H1 (cell line): ENCODE measurements around the gene MGARP. TPM values are rescaled to one million over a fixed set of nuclear protein-coding genes. Genes with fewer than 3 reads are reported as not detected.

Experiments used
- CTCF ChIA-PET: fragments of 300-600 bp; sonication (Branson Sonifier 250); formaldehyde crosslinking; loops from one replicate; lab custom pipeline; 2021; ENCODE audit not compliant: partially characterized antibody; lab: Charles Lee
- POLR2A ChIA-PET: fragments of 300-600 bp; sonication (Branson Sonifier 250); formaldehyde crosslinking; loops from one replicate; lab custom pipeline; 2021; ENCODE audit warnings: inconsistent platforms; ENCODE audit not compliant: partially characterized antibody; lab: Charles Lee
- DNase-seq, 2 experiments: peaks; one replicate each; pipeline versions ENCODE4 v3.0.0 to v3.0.0-alpha.2; 2010 to 2022; ENCODE audit warnings: low spot score in 2 of 2, low read depth in 1 of 2, mixed read lengths in 1 of 2
- FAIRE-seq: peaks from 2 replicates; lab custom pipeline; 2011; peaks lifted over from hg19 to GRCh38; lab: Jason Lieb, UNC
- H2AFZ ChIP-seq: 2 replicates; pipeline ENCODE4 v1.8.1; 2012; ENCODE audit warnings: low read length, inconsistent platforms
- H2AK5ac ChIP-seq: 2 replicates; pipeline ENCODE4 v1.6.1; 2013; ENCODE audit warnings: low read depth, low read length
- H2BK120ac ChIP-seq: replicated peaks from 2 replicates; pipeline ENCODE3; 2013; ENCODE audit warnings: low read depth, low read length, inconsistent platforms
- H2BK12ac ChIP-seq: 2 replicates; pipeline ENCODE4 v1.6.1; 2013; ENCODE audit warnings: low read depth, low read length
- H2BK15ac ChIP-seq: 2 replicates; pipeline ENCODE4 v1.6.1; 2013; ENCODE audit warnings: low read length
- H2BK20ac ChIP-seq: 2 replicates; pipeline ENCODE4 v1.6.1; 2013; ENCODE audit warnings: low read length
- H2BK5ac ChIP-seq: 2 replicates; pipeline ENCODE4 v1.6.1; 2013; ENCODE audit warnings: low read depth, low read length
- H3K14ac ChIP-seq: 2 replicates; pipeline ENCODE4 v1.6.1; 2013; ENCODE audit warnings: inconsistent platforms; ENCODE audit not compliant: insufficient read length
- H3K18ac ChIP-seq: 2 replicates; pipeline ENCODE4 v1.6.1; 2013; ENCODE audit warnings: low read length; ENCODE audit errors: extremely low read depth
- H3K23ac ChIP-seq: 2 replicates; pipeline ENCODE4 v1.6.1; 2013; ENCODE audit warnings: inconsistent platforms; ENCODE audit not compliant: insufficient read length
- H3K23me2 ChIP-seq: 2 replicates; pipeline ENCODE4 v1.6.1; 2013; ENCODE audit warnings: low read depth, low read length
- H3K27ac ChIP-seq: 2 replicates; pipeline ENCODE4 v1.6.1; 2011; ENCODE audit warnings: low read depth, low read length, inconsistent platforms
- H3K27me3 ChIP-seq, 4 experiments: replicated peaks in 1 of 4; 1 replicate in 1 of 4; 2 replicates in 3 of 4; pipeline versions ENCODE4 v1.6.1 to v1.8.1; 2011 to 2013; ENCODE audit warnings: low read length in 3 of 4, mild to moderate bottlenecking in 3 of 4, inconsistent platforms in 2 of 4, mixed read lengths in 2 of 4, moderate library complexity in 1 of 4; ENCODE audit not compliant: control insufficient read depth in 3 of 4, insufficient read depth in 3 of 4; ENCODE audit errors: extremely low read depth in 1 of 4
- H3K36me3 ChIP-seq, 4 experiments: 2 replicates each; pipeline versions ENCODE4 v1.6.1 to v1.8.1; 2011 to 2013; ENCODE audit warnings: mild to moderate bottlenecking in 4 of 4, low read length in 3 of 4, moderate library complexity in 2 of 4, control low read depth in 1 of 4, inconsistent platforms in 1 of 4; ENCODE audit not compliant: insufficient read depth in 4 of 4, control insufficient read depth in 2 of 4
- H3K4ac ChIP-seq: replicated peaks from 2 replicates; pipeline ENCODE3; 2013; ENCODE audit warnings: low read length, low read depth, mixed read lengths, inconsistent platforms; ENCODE audit not compliant: insufficient read length
- H3K4me1 ChIP-seq, 4 experiments: replicated peaks in 1 of 4; 1 replicate in 1 of 4; 2 replicates in 3 of 4; pipeline versions ENCODE4 v1.6.1 to v1.8.1; 2011 to 2013; ENCODE audit warnings: low read length in 3 of 4, inconsistent platforms in 2 of 4, mixed read lengths in 1 of 4; ENCODE audit not compliant: insufficient read depth in 4 of 4, control insufficient read depth in 3 of 4
- H3K4me2 ChIP-seq, 2 experiments: 2 replicates each; pipeline versions ENCODE4 v1.6.1 to v1.8.1; 2011 to 2013; ENCODE audit warnings: low read depth in 2 of 2, low read length in 2 of 2, control low read depth in 1 of 2, inconsistent platforms in 1 of 2, mild to moderate bottlenecking in 1 of 2; ENCODE audit not compliant: insufficient read depth in 1 of 2
- H3K4me3 ChIP-seq, 4 experiments: fragments of 200-600, 300-600 bp in 1 of 4; sonication (generic), shearing (Covaris generic), sonication (Bioruptor Twin) in 1 of 4; 2 replicates each; pipeline versions ENCODE4 v1.5.1 to v1.8.1; 2011 to 2016; ENCODE audit warnings: low read length in 4 of 4, low read depth in 3 of 4, control low read depth in 2 of 4, inconsistent platforms in 2 of 4, mild to moderate bottlenecking in 2 of 4, mixed read lengths in 1 of 4, moderate library complexity in 1 of 4; ENCODE audit not compliant: insufficient read depth in 2 of 4; ENCODE audit errors: extremely low read depth in 1 of 4
- H3K56ac ChIP-seq: replicated peaks from 2 replicates; pipeline ENCODE3; 2013; ENCODE audit warnings: low read depth, mild to moderate bottlenecking, mixed read lengths, low read length, inconsistent platforms; ENCODE audit not compliant: insufficient read length
- H3K79me1 ChIP-seq: 2 replicates; pipeline ENCODE4 v1.6.1; 2013; ENCODE audit warnings: low read depth, low read length, control low read depth
- H3K79me2 ChIP-seq, 2 experiments: 2 replicates each; pipeline versions ENCODE4 v1.6.1 to v1.8.1; 2012 to 2013; ENCODE audit warnings: low read length in 2 of 2, mild to moderate bottlenecking in 2 of 2, inconsistent platforms in 1 of 2; ENCODE audit not compliant: insufficient read depth in 2 of 2, control insufficient read depth in 1 of 2
- H3K9ac ChIP-seq, 4 experiments: replicated peaks in 1 of 4; 1 replicate in 1 of 4; 2 replicates in 3 of 4; pipeline versions ENCODE4 v1.6.1 to v1.8.1; 2011 to 2013; ENCODE audit warnings: low read depth in 3 of 4, low read length in 3 of 4, control low read depth in 2 of 4, mild to moderate bottlenecking in 2 of 4, moderate library complexity in 2 of 4, inconsistent platforms in 1 of 4; ENCODE audit errors: extremely low read depth in 1 of 4
- H3K9me3 ChIP-seq, 2 experiments: 2 replicates each; pipeline versions ENCODE4 v1.6.1 to v1.8.1; 2012 to 2013; ENCODE audit warnings: mild to moderate bottlenecking in 2 of 2, moderate library complexity in 2 of 2, control low read depth in 1 of 2, inconsistent platforms in 1 of 2, low read depth in 1 of 2, low read length in 1 of 2, mixed read lengths in 1 of 2; ENCODE audit not compliant: insufficient read depth in 2 of 2
- H4K20me1 ChIP-seq, 2 experiments: replicated peaks in 1 of 2; 2 replicates each; pipeline versions ENCODE3 to v1.8.1; 2011 to 2013; ENCODE audit warnings: inconsistent platforms in 2 of 2, low read length in 2 of 2, mild to moderate bottlenecking in 1 of 2; ENCODE audit not compliant: insufficient read depth in 2 of 2, control insufficient read depth in 1 of 2
- H4K5ac ChIP-seq: 2 replicates; pipeline ENCODE4 v1.6.1; 2013; ENCODE audit warnings: low read length, low read depth, mixed read lengths, inconsistent platforms; ENCODE audit not compliant: insufficient read length
- H4K8ac ChIP-seq: 2 replicates; pipeline ENCODE4 v1.8.0; 2013; ENCODE audit warnings: mild to moderate bottlenecking, moderate library complexity, low read length, inconsistent platforms; ENCODE audit not compliant: insufficient read depth; ENCODE audit errors: extremely low read depth
- H4K91ac ChIP-seq: replicated peaks from 2 replicates; pipeline ENCODE3; 2013; ENCODE audit warnings: low read length, mixed read lengths, inconsistent platforms; ENCODE audit not compliant: insufficient read length
- BRCA1 ChIP-seq: IDR thresholded peaks from 2 replicates; pipeline ENCODE4 v1.6.1; 2012; ENCODE audit warnings: low read depth, low read length, improper control_type of control experiment
- WGBS, 2 experiments: shearing (Covaris generic) in 1 of 2; methylation state at CpG; one replicate each; pipeline versions ENCODE4 v1.1.6 to v1.1.7; 2013 to 2015; ENCODE audit warnings: low lambda C conversion rate in 2 of 2, mixed read lengths in 2 of 2, inconsistent platforms in 1 of 2, low coverage in 1 of 2, missing lambda C conversion rate in 1 of 2; ENCODE audit not compliant: insufficient replicate concordance in 2 of 2, insufficient coverage in 1 of 2, insufficient read length in 1 of 2; ENCODE audit errors: extremely low coverage in 1 of 2, missing lambda C conversion rate in 1 of 2; 5-methylcytosine and 5-hydroxymethylcytosine counted together
- polyA plus RNA-seq, 7 experiments: library from polyadenylated mRNA; depleted of rRNA in 3 of 7; stranded (reverse) in 5 of 7; unstranded in 2 of 7; fragments of >200 nt in 5 of 7; fragments of 200-250 nt in 2 of 7; gene quantifications; 1 replicate in 5 of 7; 2 replicates in 1 of 7; 4 replicates in 1 of 7; pipeline versions ENCODE4 v1.2.1 to v1.2.3, GENCODE V29; 2011 to 2013; ENCODE audit warnings: missing spikeins in 2 of 7, mixed read lengths in 2 of 7
- total RNA-seq: library from RNA; stranded (reverse); fragmentation: NEBNext Ultra II Directional; extraction: Animal tissue kit (Norgen Biotek cat#: 25700); gene quantifications from 2 replicates; pipeline ENCODE4 v1.2.1, GENCODE V29; 2021

The MGARP gene
- total and polyA plus RNA-seq, 2 of the 8 experiments (the other 6 are each of a cell fraction or from before 2014, with no cell fraction given), result 2.8 to 4.5 TPM

DNA sequence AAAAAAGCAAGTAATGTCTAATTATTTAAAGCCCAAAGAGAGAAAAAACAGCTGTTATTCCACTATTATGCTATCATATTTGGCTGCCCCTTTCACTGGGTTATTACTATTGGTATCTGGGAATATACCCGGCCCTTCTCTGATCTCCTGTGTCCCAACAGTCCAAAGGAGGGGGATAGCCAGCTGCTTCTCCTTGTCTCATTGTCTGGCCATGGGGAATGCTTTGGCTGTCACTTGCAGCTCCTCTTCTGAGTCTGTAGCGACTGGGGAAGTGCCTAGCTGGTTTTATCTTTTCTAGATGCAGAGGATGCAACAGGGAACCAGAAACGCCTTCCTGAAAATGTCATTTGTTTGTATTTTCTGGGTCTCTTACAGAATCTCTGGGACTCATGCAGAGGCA lies 33.9 kb downstream of the MGARP start:
- no peaks in the 10 kb centered on the region for H3K23me2 ChIP-seq
- no peak for DNase-seq
- H3K79me1 ChIP-seq, result no peaks in the 10 kb centered on the region
- H3K9ac ChIP-seq, result no peak overlapping the region
- H2BK12ac ChIP-seq, result no peak overlapping the region
- no peaks in the 10 kb centered on the region for H3K79me2 ChIP-seq
- no peak overlapping the region for H3K4ac ChIP-seq
- no peak overlapping the region for H2BK120ac ChIP-seq
- no peak overlapping the region for H3K18ac ChIP-seq
- no peaks in the 10 kb centered on the region for H3K36me3 ChIP-seq
- H3K56ac ChIP-seq, result no peak overlapping the region
- H3K14ac ChIP-seq, result no peak overlapping the region
- no peak overlapping the region for H2AFZ ChIP-seq
- H2AK5ac ChIP-seq, result no peak overlapping the region
- no peak overlapping the region for H3K27ac ChIP-seq
- ChIA-PET POLR2A (interaction anchor here (0.7 kb wide), 1 partner anchor 203 kb away, joined by 4 read pairs; no protein-coding TSS in a partner anchor), CTCF (interaction anchor here (0.6 to 1.1 kb wide), 2 partner anchors 18 to 36 kb away, joined by 3 read pairs; no protein-coding TSS in a partner anchor)
- no peak overlapping the region for H2BK20ac ChIP-seq
- H3K23ac ChIP-seq, result no peak overlapping the region
- FAIRE-seq, result no peak
- no peak overlapping the region for H2BK5ac ChIP-seq
- 85% methylated on average over 3 of the region's 3 CpGs; no CpG with 5 or more reads in 1 of the 2 experiments for WGBS, 2 experiments
- H3K27me3 ChIP-seq, result no peaks in the 10 kb centered on the region
- H4K8ac ChIP-seq, result no peak overlapping the region
- no peak overlapping the region for H3K4me3 ChIP-seq
- H4K20me1 ChIP-seq, result no peaks in the 10 kb centered on the region
- no peak overlapping the region for H4K91ac ChIP-seq
- H4K5ac ChIP-seq, result no peak overlapping the region
- H3K4me1 ChIP-seq, result peaks cover 5 to 13% (median 11%) of the 10 kb centered on the region in 4 experiments
- no peaks in the 10 kb centered on the region for H3K9me3 ChIP-seq
- H3K4me2 ChIP-seq, result no peak overlapping the region
- H2BK15ac ChIP-seq, result no peak overlapping the region
- TF ChIP-seq BRCA1, result no peak
